ELR (cell line): ENCODE results near the gene CHAMP1.
"Not testable (repeated sequence)": the region's sequence is repeated elsewhere in the genome, so short reads cannot be mapped to it uniquely, and the experiment has no call there.

Experiments used
- DNase-seq: peaks from one replicate; pipeline ENCODE4 v3.0.0-alpha.2; 2015; ENCODE audit warnings: low read depth

CHAMP1 gene

GRCh38 chr13:114334305-114335053, 20.2 kb downstream of the CHAMP1 start:
- no peak for DNase-seq

- DNase-seq, result not testable (repeated sequence)
Measured at GRCh38 chr13:114336457-114336856, 22.2 kb downstream of the CHAMP1 start.

- DNase-seq, result no peak
Measured at GRCh38 chr13:114338959-114339358, 24.7 kb downstream of the CHAMP1 start.

GRCh38 chr13:114339857-114340534, 25.7 kb downstream of the CHAMP1 start:
- peak; percentile 68 for DNase-seq

- DNase-seq, result no peak
Measured at GRCh38 chr13:114341003-114341777, 26.9 kb downstream of the CHAMP1 start.

- not testable (repeated sequence) for DNase-seq
Measured at GRCh38 chr13:114347256-114347655, 33.0 kb downstream of the CHAMP1 start.

GRCh38 chr13:114352763-114353162, 38.5 kb downstream of the CHAMP1 start:
- peak; percentile 35 for DNase-seq

- not testable (repeated sequence) for DNase-seq
Measured at GRCh38 chr13:114353382-114353781, 39.1 kb downstream of the CHAMP1 start.
